Neural cell (in vitro differentiated cells): ENCODE measurements around the gene LMLN.

ENCODE experiments used
- CTCF ChIP-seq: fragments of 450-650 bp; IDR thresholded peaks from 2 replicates; pipeline ENCODE4 v1.5.1; 2014; ENCODE audit warnings: antibody characterized with exemption, mild to moderate bottlenecking, moderate library complexity; ENCODE audit not compliant: poor library complexity, severe bottlenecking
- POLR2AphosphoS5 ChIP-seq: IDR thresholded peaks from 2 replicates; pipeline ENCODE4 v1.6.1; 2012

- TF ChIP-seq CTCF (no peak), POLR2AphosphoS5 (no peak)
Measured at GRCh38 chr3:198093112-198093679, 133.2 kb downstream of the LMLN start.
